Activated naive CD8-positive, alpha-beta T cell treated with anti-CD3 and anti-CD28 coated beads, Interleukin-2, amount 50 U/mL, for 24 hours (primary cell): ENCODE measurements around the gene CDC42BPB.
A peak's percentile ranks its signal among the peaks of the same experiment; 100 is the strongest.

Source experiments
- ATAC-seq: fragments of 150-1000 bp; cut with Tn5 transposase; one replicate; pipeline ENCODE4 v1.10.0; 2021
- DNase-seq: peaks from one replicate; pipeline ENCODE4 v3.0.0; 2021
- H3K27ac Mint-ChIP-seq: one replicate; pipeline ENCODE4 v1.8.0; 2021; ENCODE audit warnings: mild to moderate bottlenecking, mixed read lengths
- H3K27me3 Mint-ChIP-seq: one replicate; pipeline ENCODE4 v1.8.0; 2021; ENCODE audit warnings: mixed read lengths
- H3K36me3 Mint-ChIP-seq: one replicate; pipeline ENCODE4 v1.8.0; 2021; ENCODE audit warnings: low read depth, mixed read lengths
- H3K4me1 Mint-ChIP-seq: one replicate; pipeline ENCODE4 v1.8.0; 2021; ENCODE audit warnings: mixed read lengths
- H3K4me3 Mint-ChIP-seq: one replicate; pipeline ENCODE4 v1.8.0; 2021; ENCODE audit warnings: mild to moderate bottlenecking, moderate library complexity, mixed read lengths
- H3K9me3 Mint-ChIP-seq: one replicate; pipeline ENCODE4 v1.8.0; 2021; ENCODE audit warnings: mixed read lengths

The CDC42BPB gene

GRCh38 chr14:103087343-103087835 lies 30.0 kb upstream of the CDC42BPB start:
- Mint-ChIP-seq H3K27ac (no peak overlapping the region), H3K27me3 (peaks cover 16% of the 10 kb centered on the region), H3K36me3 (no peaks in the 10 kb centered on the region), H3K4me1 (peaks cover 4% of the 10 kb centered on the region), H3K4me3 (no peak overlapping the region), H3K9me3 (no peaks in the 10 kb centered on the region)
- ATAC-seq (no peak), DNase-seq (no peak)

GRCh38 chr14:103086771-103087342 lies 29.5 kb upstream of the CDC42BPB start:
- ATAC-seq: no peak
- no peak overlapping the region for H3K4me3 Mint-ChIP-seq
- no peaks in the 10 kb centered on the region for H3K36me3 Mint-ChIP-seq
- peaks cover 4% of the 10 kb centered on the region for H3K4me1 Mint-ChIP-seq
- H3K27ac Mint-ChIP-seq: no peak overlapping the region
- DNase-seq: no peak
- H3K27me3 Mint-ChIP-seq: peaks cover 16% of the 10 kb centered on the region
- H3K9me3 Mint-ChIP-seq: no peaks in the 10 kb centered on the region

- Mint-ChIP-seq H3K4me3 (no peak overlapping the region), H3K27ac (no peak overlapping the region), H3K4me1 (no peaks in the 10 kb centered on the region), H3K27me3 (peaks cover 16% of the 10 kb centered on the region), H3K9me3 (no peaks in the 10 kb centered on the region), H3K36me3 (no peaks in the 10 kb centered on the region)
- ATAC-seq (no peak), DNase-seq (no peak)
These were observed 28.1 kb upstream of the CDC42BPB start for GRCh38 chr14:103085106-103086091.

GRCh38 chr14:103084021-103084919 lies 26.9 kb upstream of the CDC42BPB start, which contains the start of gene LBHD2:
Gene LBHD2, plus strand, starts transcription at chr14:103084210. Its CDS starts 1,803 bp downstream, at chr14:103086013.
- Mint-ChIP-seq H3K4me3 (no peak within 1 kb of the TSS), H3K27me3 (peaks cover 15% of the 10 kb centered on the region), H3K36me3 (no peaks in the 10 kb centered on the region), H3K27ac (no peak within 1 kb of the TSS), H3K4me1 (no peaks in the 10 kb centered on the region), H3K9me3 (no peaks in the 10 kb centered on the region)
- ATAC-seq (no peak), DNase-seq (no peak)

GRCh38 chr14:103081951-103082350 lies 24.6 kb upstream of the CDC42BPB start:
- Mint-ChIP-seq H3K4me1 (no peaks in the 10 kb centered on the region), H3K9me3 (no peaks in the 10 kb centered on the region), H3K36me3 (no peaks in the 10 kb centered on the region), H3K27ac (no peak overlapping the region), H3K27me3 (peaks cover 13% of the 10 kb centered on the region), H3K4me3 (no peak overlapping the region)
- DNase-seq (no peak), ATAC-seq (no peak)

- H3K36me3 Mint-ChIP-seq: no peaks in the 10 kb centered on the region
- H3K4me1 Mint-ChIP-seq: no peaks in the 10 kb centered on the region
- no peak overlapping the region for H3K4me3 Mint-ChIP-seq
- H3K9me3 Mint-ChIP-seq: no peaks in the 10 kb centered on the region
- DNase-seq (no peak), ATAC-seq (no peak)
- H3K27ac Mint-ChIP-seq: no peak overlapping the region
- H3K27me3 Mint-ChIP-seq: peaks cover 5% of the 10 kb centered on the region
These were observed 21.7 kb upstream of the CDC42BPB start for GRCh38 chr14:103078860-103079587.

GRCh38 chr14:103078420-103078749 lies 21.0 kb upstream of the CDC42BPB start:
- H3K27me3 Mint-ChIP-seq: peaks cover 5% of the 10 kb centered on the region
- no peaks in the 10 kb centered on the region for H3K9me3 Mint-ChIP-seq
- no peaks in the 10 kb centered on the region for H3K36me3 Mint-ChIP-seq
- H3K4me1 Mint-ChIP-seq: no peaks in the 10 kb centered on the region
- no peak overlapping the region for H3K4me3 Mint-ChIP-seq
- DNase-seq (peak; percentile 72), ATAC-seq (peak; percentile 61)
- H3K27ac Mint-ChIP-seq: no peak overlapping the region

- Mint-ChIP-seq H3K4me1 (no peaks in the 10 kb centered on the region), H3K27me3 (peaks cover 5% of the 10 kb centered on the region), H3K27ac (no peak overlapping the region), H3K36me3 (no peaks in the 10 kb centered on the region), H3K9me3 (no peaks in the 10 kb centered on the region), H3K4me3 (peak overlapping the region; percentile 14)
- ATAC-seq: peak; percentile 29
- peak; percentile 44 for DNase-seq
These were observed 17.5 kb upstream of the CDC42BPB start for GRCh38 chr14:103074729-103075367.

- H3K36me3 Mint-ChIP-seq: no peaks in the 10 kb centered on the region
These were observed 16.8 kb upstream of the CDC42BPB start for GRCh38 chr14:103073876-103074728.

GRCh38 chr14:103073367-103073875 lies 16.1 kb upstream of the CDC42BPB start:
- no peak for ATAC-seq
- Mint-ChIP-seq H3K27me3 (peaks cover 7% of the 10 kb centered on the region), H3K27ac (no peak overlapping the region), H3K4me1 (no peaks in the 10 kb centered on the region), H3K36me3 (no peaks in the 10 kb centered on the region), H3K4me3 (no peak overlapping the region), H3K9me3 (no peaks in the 10 kb centered on the region)
- no peak for DNase-seq

More at GRCh38 chr14:103073876-103074728, 16.8 kb upstream of the CDC42BPB start:
- no peak overlapping the region for H3K27ac Mint-ChIP-seq
- peaks cover 7% of the 10 kb centered on the region for H3K27me3 Mint-ChIP-seq
- ATAC-seq: no peak
- DNase-seq: no peak
- no peaks in the 10 kb centered on the region for H3K9me3 Mint-ChIP-seq
- H3K4me1 Mint-ChIP-seq: no peaks in the 10 kb centered on the region
- no peak overlapping the region for H3K4me3 Mint-ChIP-seq

- no peak for ATAC-seq
- DNase-seq: no peak
- H3K27ac Mint-ChIP-seq: no peak overlapping the region
- H3K4me3 Mint-ChIP-seq: no peak overlapping the region
- H3K27me3 Mint-ChIP-seq: peaks cover 7% of the 10 kb centered on the region
- no peaks in the 10 kb centered on the region for H3K4me1 Mint-ChIP-seq
- H3K36me3 Mint-ChIP-seq: no peaks in the 10 kb centered on the region
- H3K9me3 Mint-ChIP-seq: no peaks in the 10 kb centered on the region
These were observed 15.4 kb upstream of the CDC42BPB start for GRCh38 chr14:103072595-103073366.
